Erythroblast (primary cell): Measurements from ENCODE around the gene LALBA.

ENCODE experiments used
- GATA1 ChIP-seq: IDR thresholded peaks from 2 replicates; pipeline ENCODE4 v1.6.1; 2011; ENCODE audit warnings: low read depth, mild to moderate bottlenecking, control low read depth, low read length, moderate library complexity
- POLR2A ChIP-seq: IDR thresholded peaks from 2 replicates; pipeline ENCODE4 v1.6.1; 2011; ENCODE audit warnings: mild to moderate bottlenecking, low read length

- TF ChIP-seq POLR2A (no peak), GATA1 (no peak)
These were observed 22.8 kb upstream of the LALBA start for GRCh38 chr12:48592591-48593086.
